ENCODE results near the gene ATP11A. TPM values are rescaled to one million over a fixed set of nuclear protein-coding genes. Genes with fewer than 3 reads are reported as not detected.

ATP11A gene
- total and polyA plus RNA-seq, 10 of the 15 experiments (the other 5 are each of a cell fraction or from before 2014, with no cell fraction given): 1.4 to 69.6 (median 14.4) TPM

- BruUV-seq (replicated peaks): no TSS peak
- FAIRE-seq (no peak), ATAC-seq (no peak), DNase-seq (ENCODE audit: low read depth, low spot score) (no peak)
- Histone ChIP-seq H3K4me1 (ENCODE audit: control insufficient read depth, insufficient read depth, low read length) (no peaks in the 10 kb centered on the region), H3K4me2 (ENCODE audit: control insufficient read depth, insufficient read depth) (no peak overlapping the region), H3K27me3 (replicated peaks in 1 of 2; ENCODE audit: control insufficient read depth in 2 of 2, insufficient read depth in 2 of 2, low read length in 1 of 2) (no peaks in the 10 kb centered on the region), H3K27ac (ENCODE audit: control insufficient read depth, insufficient read depth) (no peak overlapping the region), H3K9ac (ENCODE audit: control insufficient read depth, insufficient read depth, low read length) (no peak overlapping the region), H3K9me3 (replicated peaks; ENCODE audit: control insufficient read depth, insufficient read depth, low read length) (no peaks in the 10 kb centered on the region), H3K36me3 (ENCODE audit: control insufficient read depth in 2 of 2, insufficient read depth in 2 of 2, low read length in 1 of 2) (0 out of 4 replicates have a peak, but pooled peaks cover 0 to 6% of the 10 kb centered on the region in 2 experiments), H3K79me2 (ENCODE audit: control insufficient read depth, insufficient read depth, low read length) (peaks cover 5% of the 10 kb centered on the region), H4K20me1 (ENCODE audit: control insufficient read depth, insufficient read depth) (no peaks in the 10 kb centered on the region; the same call in 1 of the 2 replicates), H3K4me3 (no peak overlapping the region), H2AFZ (ENCODE audit: control insufficient read depth, low read depth, low read length) (no peak overlapping the region)
- TF ChIP-seq JUND (IDR thresholded peaks at IDR 0.05; ENCODE audit: low read depth, low read length) (no peak), ZNF207 (IDR thresholded peaks at IDR 0.05; ENCODE audit: borderline replicate concordance) (no peak), NBN (IDR thresholded peaks at IDR 0.05) (no peak), RCOR1 (conservative IDR thresholded peaks at IDR 0.05; ENCODE audit: low read depth, low read length) (no peak), KLF5 (IDR thresholded peaks at IDR 0.05; ENCODE audit: partially characterized antibody) (no peak), E4F1 (IDR thresholded peaks at IDR 0.05; ENCODE audit: borderline replicate concordance, partially characterized antibody) (no peak), RB1 (IDR thresholded peaks at IDR 0.05; ENCODE audit: borderline replicate concordance) (no peak), YBX1 (IDR thresholded peaks at IDR 0.05) (no peak), GABPA (IDR thresholded peaks at IDR 0.05; ENCODE audit: low read depth) (no peak)
- intact Hi-C loops (cut with micrococcal nuclease; ENCODE audit: unreplicated experiment) (no loop called here), in situ Hi-C loops (cut with MboI) (no loop called here)
- SMC1A ChIA-PET (ENCODE audit: uncharacterized antibody, unreplicated experiment): no interaction called here
- WGBS (ENCODE audit: insufficient coverage, insufficient replicate concordance, low lambda C conversion rate, missing lambda C conversion rate): 89% methylated on average over 20 of the region's 20 CpGs
- RAD21 ChIA-PET (ENCODE audit: unreplicated experiment): no interaction called here
- CTCF ChIA-PET: no interaction called here
- POLR2A ChIA-PET: no interaction called here
Measured at GRCh38 chr13:112731667-112732616, 42.1 kb downstream of the ATP11A start.

All from GM12878 (cell line).